Measurements from ENCODE around the gene MEIS2. TPM values are rescaled to one million over a fixed set of nuclear protein-coding genes. Genes with fewer than 3 reads are reported as not detected.

Gene MEIS2
- total and polyA plus RNA-seq, 2 experiments from 2014 or later, result 0.27 TPM; not detected in 1

GRCh38 chr15:36951731-36952247, 148.6 kb downstream of the MEIS2 start:
- H4K20me1 ChIP-seq (replicated peaks; ENCODE audit: insufficient read depth), result no peaks in the 10 kb centered on the region
- H3K4me3 Mint-ChIP-seq, result no peak overlapping the region
- no peaks in the 10 kb centered on the region for H3K4me1 ChIP-seq (ENCODE audit: insufficient read depth)
- no peak for ATAC-seq
- no peak overlapping the region for H3K4me3 ChIP-seq
- no peaks in the 10 kb centered on the region; the same call in 2 of the 3 replicates for H3K4me1 Mint-ChIP-seq
- no peak overlapping the region for H3K4me2 ChIP-seq
- H3K36me3 ChIP-seq (ENCODE audit: insufficient read depth), result no peaks in the 10 kb centered on the region
- H3K27me3 ChIP-seq (ENCODE audit: insufficient read depth), result no peaks in the 10 kb centered on the region
- no peaks in the 10 kb centered on the region for H3K9me2 ChIP-seq (ENCODE audit: insufficient read depth)
- H3K36me3 Mint-ChIP-seq (ENCODE audit: low read depth), result no peaks in the 10 kb centered on the region
- 0 out of 2 replicates have a peak overlapping the region, but pooled peaks have one; percentile 19 for H2AFZ ChIP-seq
- H3K27me3 Mint-ChIP-seq (ENCODE audit: insufficient read depth, low read depth, poor library complexity), result peaks cover 1% of the 10 kb centered on the region
- no peaks in the 10 kb centered on the region for H3K9me3 Mint-ChIP-seq
- no peaks in the 10 kb centered on the region for H3K79me2 ChIP-seq (replicated peaks; ENCODE audit: insufficient read depth)
- H3F3A ChIP-seq (replicated peaks; ENCODE audit: low read depth), result no peaks in the 10 kb centered on the region
- H3K27ac ChIP-seq (ENCODE audit: low read depth), result no peak overlapping the region
- H3K27ac Mint-ChIP-seq, result no peak overlapping the region
- TF ChIP-seq, protein P1, sequence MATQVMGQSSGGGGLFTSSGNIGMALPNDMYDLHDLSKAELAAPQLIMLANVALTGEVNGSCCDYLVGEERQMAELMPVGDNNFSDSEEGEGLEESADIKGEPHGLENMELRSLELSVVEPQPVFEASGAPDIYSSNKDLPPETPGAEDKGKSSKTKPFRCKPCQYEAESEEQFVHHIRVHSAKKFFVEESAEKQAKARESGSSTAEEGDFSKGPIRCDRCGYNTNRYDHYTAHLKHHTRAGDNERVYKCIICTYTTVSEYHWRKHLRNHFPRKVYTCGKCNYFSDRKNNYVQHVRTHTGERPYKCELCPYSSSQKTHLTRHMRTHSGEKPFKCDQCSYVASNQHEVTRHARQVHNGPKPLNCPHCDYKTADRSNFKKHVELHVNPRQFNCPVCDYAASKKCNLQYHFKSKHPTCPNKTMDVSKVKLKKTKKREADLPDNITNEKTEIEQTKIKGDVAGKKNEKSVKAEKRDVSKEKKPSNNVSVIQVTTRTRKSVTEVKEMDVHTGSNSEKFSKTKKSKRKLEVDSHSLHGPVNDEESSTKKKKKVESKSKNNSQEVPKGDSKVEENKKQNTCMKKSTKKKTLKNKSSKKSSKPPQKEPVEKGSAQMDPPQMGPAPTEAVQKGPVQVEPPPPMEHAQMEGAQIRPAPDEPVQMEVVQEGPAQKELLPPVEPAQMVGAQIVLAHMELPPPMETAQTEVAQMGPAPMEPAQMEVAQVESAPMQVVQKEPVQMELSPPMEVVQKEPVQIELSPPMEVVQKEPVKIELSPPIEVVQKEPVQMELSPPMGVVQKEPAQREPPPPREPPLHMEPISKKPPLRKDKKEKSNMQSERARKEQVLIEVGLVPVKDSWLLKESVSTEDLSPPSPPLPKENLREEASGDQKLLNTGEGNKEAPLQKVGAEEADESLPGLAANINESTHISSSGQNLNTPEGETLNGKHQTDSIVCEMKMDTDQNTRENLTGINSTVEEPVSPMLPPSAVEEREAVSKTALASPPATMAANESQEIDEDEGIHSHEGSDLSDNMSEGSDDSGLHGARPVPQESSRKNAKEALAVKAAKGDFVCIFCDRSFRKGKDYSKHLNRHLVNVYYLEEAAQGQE (IDR thresholded peaks at IDR 0.05; ENCODE audit: unreplicated experiment), result no peak
- TF ChIP-seq CTCF (conservative IDR thresholded peaks at IDR 0.05; ENCODE audit: low read depth in 2 of 2) (no peak), POLR2AphosphoS5 (IDR thresholded peaks at IDR 0.05; ENCODE audit: low read depth) (no peak), ZNF114 (CRISPR knock-in tag; IDR thresholded peaks at IDR 0.05) (no peak), JUNB (IDR thresholded peaks at IDR 0.05; ENCODE audit: unreplicated experiment) (no peak), CREB1 (CRISPR knock-in tag; IDR thresholded peaks at IDR 0.05; ENCODE audit: low read depth) (no peak), EZH2 (IDR thresholded peaks at IDR 0.05; ENCODE audit: low read depth, unreplicated experiment) (no peak), EZH2phosphoT487 (IDR thresholded peaks at IDR 0.05; ENCODE audit: unreplicated experiment) (no peak), NANOG (IDR thresholded peaks at IDR 0.05; ENCODE audit: borderline replicate concordance) (no peak), ZNF462 (CRISPR knock-in tag; IDR thresholded peaks at IDR 0.05) (no peak), ZNF331 (CRISPR knock-in tag; IDR thresholded peaks at IDR 0.05; ENCODE audit: low read depth) (no peak), STAT1 (IDR thresholded peaks at IDR 0.05; ENCODE audit: unreplicated experiment) (no peak)
- TF ChIP-seq, protein P2, sequence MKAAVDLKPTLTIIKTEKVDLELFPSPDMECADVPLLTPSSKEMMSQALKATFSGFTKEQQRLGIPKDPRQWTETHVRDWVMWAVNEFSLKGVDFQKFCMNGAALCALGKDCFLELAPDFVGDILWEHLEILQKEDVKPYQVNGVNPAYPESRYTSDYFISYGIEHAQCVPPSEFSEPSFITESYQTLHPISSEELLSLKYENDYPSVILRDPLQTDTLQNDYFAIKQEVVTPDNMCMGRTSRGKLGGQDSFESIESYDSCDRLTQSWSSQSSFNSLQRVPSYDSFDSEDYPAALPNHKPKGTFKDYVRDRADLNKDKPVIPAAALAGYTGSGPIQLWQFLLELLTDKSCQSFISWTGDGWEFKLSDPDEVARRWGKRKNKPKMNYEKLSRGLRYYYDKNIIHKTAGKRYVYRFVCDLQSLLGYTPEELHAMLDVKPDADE (IDR thresholded peaks at IDR 0.05), result no peak
- no peak for DNase-seq (ENCODE audit: low spot score)
